HEK293 (cell line): ENCODE measurements around the gene PPP1R15B.

Source experiments
- CTCF ChIA-PET: fragments of 350-600 bp; formaldehyde crosslinking; extraction: SDS; loops from one replicate; lab custom pipeline; 2021; ENCODE audit warnings: antibody characterized with exemption; lab: Yijun Ruan, JAX
- POLR2A ChIA-PET: fragments of 300-600 bp; formaldehyde crosslinking; extraction: SDS; loops from one replicate; lab custom pipeline; 2020; ENCODE audit warnings: antibody characterized with exemption, inconsistent platforms; lab: Yijun Ruan, JAX
- H3K27ac ChIP-seq: fragments of 200-500 bp; sonication (Bioruptor generic); 2 replicates; pipeline ENCODE4 v1.5.1; 2014; ENCODE audit warnings: low read depth, low read length, control low read depth, inconsistent platforms; ENCODE audit errors: extremely low read depth
- H3K36me3 ChIP-seq, 2 experiments: fragments of 200-500 bp in 1 of 2; sonication (Bioruptor generic) in 1 of 2; 1 replicate in 1 of 2; 2 replicates in 1 of 2; pipeline ENCODE4 v1.5.1; 2014 to 2017; ENCODE audit warnings: inconsistent platforms in 2 of 2, low read length in 2 of 2; ENCODE audit not compliant: control insufficient read depth in 2 of 2, insufficient read depth in 1 of 2
- H3K4me1 ChIP-seq: fragments of 200-500 bp; sonication (Bioruptor generic); 2 replicates; pipeline ENCODE4 v1.5.1; 2014; ENCODE audit warnings: mild to moderate bottlenecking, low read length, inconsistent platforms; ENCODE audit not compliant: control insufficient read depth, insufficient read depth
- H3K4me3 ChIP-seq: 2 replicates; pipeline ENCODE4 v1.5.1; 2011; ENCODE audit warnings: low read depth, mild to moderate bottlenecking, control low read depth, low read length, moderate library complexity
- H3K9me3 ChIP-seq: fragments of 200-500 bp; sonication (Bioruptor generic); 2 replicates; pipeline ENCODE4 v1.5.1; 2014; ENCODE audit warnings: low read depth, low read length, inconsistent platforms; ENCODE audit not compliant: control insufficient read depth, insufficient read depth
- EGR2 ChIP-seq: fragments of 450-650 bp; formaldehyde crosslinking; IDR thresholded peaks from 2 replicates; pipeline ENCODE4 v1.5.1; 2016; ENCODE audit warnings: low read depth, missing biosample characterization, missing genetic modification characterization
- KLF10 ChIP-seq: fragments of 450-650 bp; IDR thresholded peaks from 2 replicates; pipeline ENCODE4 v1.5.1; 2018; ENCODE audit warnings: missing biosample characterization, mild to moderate bottlenecking, missing genetic modification characterization
- PBX3 ChIP-seq: sonication (generic); formaldehyde crosslinking; IDR thresholded peaks from 2 replicates; pipeline ENCODE4 v1.8.1; 2022; ENCODE audit warnings: mild to moderate bottlenecking, moderate library complexity, missing genetic modification reagents
- PRDM1 ChIP-seq: fragments of 450-650 bp; formaldehyde crosslinking; IDR thresholded peaks from 2 replicates; pipeline ENCODE4; 2016; ENCODE audit warnings: missing biosample characterization, missing genetic modification characterization
- REST ChIP-seq: fragments of 450-650 bp; formaldehyde crosslinking; IDR thresholded peaks from 2 replicates; pipeline ENCODE4 v1.5.1; 2016; ENCODE audit warnings: missing biosample characterization, missing genetic modification characterization
- SCRT2 ChIP-seq: fragments of 450-650 bp; formaldehyde crosslinking; IDR thresholded peaks from 2 replicates; pipeline ENCODE4 v1.5.1; 2016; ENCODE audit warnings: missing biosample characterization, missing genetic modification characterization
- WT1 ChIP-seq: fragments of 450-650 bp; formaldehyde crosslinking; IDR thresholded peaks from 2 replicates; pipeline ENCODE4 v1.5.1; 2016; ENCODE audit warnings: missing biosample characterization, missing genetic modification characterization
- ZIC2 ChIP-seq: fragments of 450-650 bp; formaldehyde crosslinking; IDR thresholded peaks from 2 replicates; pipeline ENCODE4 v1.5.1; 2016; ENCODE audit warnings: missing biosample characterization, missing genetic modification characterization
- ZNF148 ChIP-seq: fragments of 450-650 bp; formaldehyde crosslinking; IDR thresholded peaks from 2 replicates; pipeline ENCODE4 v1.5.0; 2017; ENCODE audit warnings: missing biosample characterization, missing genetic modification characterization, borderline replicate concordance
- ZNF19 ChIP-seq: fragments of 450-650 bp; formaldehyde crosslinking; IDR thresholded peaks from 2 replicates; pipeline ENCODE4; 2016; ENCODE audit warnings: missing biosample characterization, missing genetic modification characterization, low read depth
- ZNF280C ChIP-seq: fragments of 450-650 bp; formaldehyde crosslinking; IDR thresholded peaks from 2 replicates; pipeline ENCODE4 v1.5.1; 2016; ENCODE audit warnings: missing biosample characterization, missing genetic modification characterization
- ZNF366 ChIP-seq: fragments of 450-650 bp; formaldehyde crosslinking; conservative IDR thresholded peaks from 2 replicates; pipeline ENCODE4 v1.5.1; 2016; ENCODE audit warnings: missing biosample characterization, missing genetic modification characterization
- ZNF398 ChIP-seq: fragments of 450-650 bp; formaldehyde crosslinking; IDR thresholded peaks from 2 replicates; pipeline ENCODE4 v1.5.1; 2017; ENCODE audit warnings: missing biosample characterization, missing genetic modification characterization
- ZNF426 ChIP-seq: fragments of 450-650 bp; formaldehyde crosslinking; IDR thresholded peaks from 2 replicates; pipeline ENCODE4 v1.5.1; 2017; ENCODE audit warnings: missing biosample characterization, missing genetic modification characterization, mild to moderate bottlenecking, inconsistent platforms, moderate library complexity
- ZNF624 ChIP-seq: fragments of 450-650 bp; formaldehyde crosslinking; IDR thresholded peaks from 2 replicates; pipeline ENCODE4 v1.5.1; 2017; ENCODE audit warnings: missing biosample characterization, missing genetic modification characterization

The PPP1R15B gene

GRCh38 chr1:204417074-204417997 is 5.7 kb upstream of the PPP1R15B start (continued):
- TF ChIP-seq SCRT2 (peak; percentile 37; the same call in 1 of the 2 replicates), REST (tag by site-specific recombination) (peak; percentile 64)

- peaks cover 16% of the 10 kb centered on the region; the same call in 1 of the 2 replicates for H3K4me1 ChIP-seq
- no peaks in the 10 kb centered on the region for H3K9me3 ChIP-seq
- CTCF ChIA-PET: interaction anchor here (0.6 to 7.5 kb wide), 4 partner anchors 15 to 147 kb away, joined by 3 to 55 read pairs (median 8); no protein-coding TSS in a partner anchor
- TF ChIP-seq PBX3: no peak
- TF ChIP-seq ZNF398: peak; percentile 47
- TF ChIP-seq PRDM1 (tag by site-specific recombination): peak; percentile 76; the same call in 1 of the 2 replicates
- no peak for TF ChIP-seq EGR2 (tag by site-specific recombination)
- TF ChIP-seq WT1 (tag by site-specific recombination): no peak
- peak; percentile 73; the same call in 1 of the 2 replicates for TF ChIP-seq ZNF366 (tag by site-specific recombination)
- TF ChIP-seq ZNF148 (tag by site-specific recombination): no peak
- H3K27ac ChIP-seq: no peak overlapping the region
- peaks cover 0 to 3% of the 10 kb centered on the region in 2 experiments; a peak in 1 of 3 replicates for H3K36me3 ChIP-seq
- no peak overlapping the region for H3K4me3 ChIP-seq
- POLR2A ChIA-PET: interaction anchor here (1.0 to 1.5 kb wide), 5 partner anchors 8 to 100 kb away, joined by 3 to 6 read pairs (median 4); partner anchors contain the start of genes MDM4 and PIK3C2B
Measured at GRCh38 chr1:204416589-204417073, 5.0 kb upstream of the PPP1R15B start.

GRCh38 chr1:204415351-204415750 is 3.7 kb upstream of the PPP1R15B start:
- ChIA-PET POLR2A (interaction anchor here (0.7 kb wide), 1 partner anchor 883 kb away, joined by 4 read pairs; no protein-coding TSS in a partner anchor), CTCF (interaction anchor here (0.7 to 2.7 kb wide), 4 partner anchors 17 to 1148 kb away, joined by 3 to 15 read pairs (median 8); no protein-coding TSS in a partner anchor)
- Histone ChIP-seq H3K36me3 (peaks cover 0 to 1% of the 10 kb centered on the region in 2 experiments; a peak in 1 of 3 replicates), H3K9me3 (no peaks in the 10 kb centered on the region), H3K4me1 (peaks cover 12% of the 10 kb centered on the region; the same call in 1 of the 2 replicates), H3K4me3 (no peak overlapping the region), H3K27ac (no peak overlapping the region)
- TF ChIP-seq ZNF280C: no peak
- TF ChIP-seq ZIC2 (tag by site-specific recombination): no peak
- TF ChIP-seq ZNF426 (tag by site-specific recombination): no peak
- TF ChIP-seq ZNF624 (tag by site-specific recombination): no peak
- TF ChIP-seq WT1 (tag by site-specific recombination): no peak
- no peak for TF ChIP-seq ZNF19 (tag by site-specific recombination)
- TF ChIP-seq KLF10 (tag by site-specific recombination): no peak
